GM21529 (cell line): Measurements from ENCODE around the gene CLK4.

Experiments used
- ATAC-seq: cut with Tn5 transposase; IDR thresholded peaks from one replicate; pipeline ENCODE4 v1.9.1; 2021; ENCODE audit not compliant: unreplicated experiment

Gene CLK4

DNA sequence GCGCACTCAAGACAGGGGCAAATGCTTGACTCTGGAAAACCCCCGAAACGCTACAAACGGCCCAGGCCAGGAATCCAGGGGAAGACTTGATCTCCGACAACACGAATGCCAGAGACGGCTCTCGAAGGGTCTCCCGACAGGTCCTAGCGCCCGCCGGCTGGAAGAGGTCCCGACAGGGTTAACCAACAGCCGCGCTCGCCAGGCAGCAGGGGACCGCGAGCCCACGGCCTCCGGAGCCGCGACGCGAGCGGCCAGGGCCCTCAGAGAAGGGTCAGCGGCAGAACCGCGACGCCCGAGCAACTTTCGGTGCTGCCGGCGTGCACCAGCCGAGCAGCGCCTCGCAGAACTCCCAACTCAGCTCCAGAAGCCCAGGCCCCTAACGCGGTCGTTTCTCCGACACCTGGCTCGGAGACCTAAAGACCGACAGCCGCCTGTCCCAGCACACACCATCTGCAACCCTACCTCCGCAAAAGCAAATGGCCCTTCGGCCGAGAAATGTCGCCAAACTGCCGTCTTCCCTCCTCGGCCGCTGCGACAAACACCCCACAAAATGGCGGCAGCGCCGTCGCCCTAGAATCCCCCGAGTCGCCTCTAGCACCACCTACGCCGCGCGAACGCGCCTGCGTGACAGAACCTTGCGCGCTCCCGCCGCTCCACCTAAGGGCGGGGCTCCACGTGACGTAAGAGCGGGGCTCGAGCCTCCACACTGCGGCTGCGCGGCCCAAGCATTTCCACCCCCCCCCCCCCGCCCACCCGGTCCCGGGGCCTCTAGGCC is at the start of gene CLK4:
TSS of gene CLK4 (minus strand) at position 567 of the 775 bp plus-strand sequence. CDS start 3,634 bp downstream, outside the sequence.
- ATAC-seq: peak; percentile 77

DNA sequence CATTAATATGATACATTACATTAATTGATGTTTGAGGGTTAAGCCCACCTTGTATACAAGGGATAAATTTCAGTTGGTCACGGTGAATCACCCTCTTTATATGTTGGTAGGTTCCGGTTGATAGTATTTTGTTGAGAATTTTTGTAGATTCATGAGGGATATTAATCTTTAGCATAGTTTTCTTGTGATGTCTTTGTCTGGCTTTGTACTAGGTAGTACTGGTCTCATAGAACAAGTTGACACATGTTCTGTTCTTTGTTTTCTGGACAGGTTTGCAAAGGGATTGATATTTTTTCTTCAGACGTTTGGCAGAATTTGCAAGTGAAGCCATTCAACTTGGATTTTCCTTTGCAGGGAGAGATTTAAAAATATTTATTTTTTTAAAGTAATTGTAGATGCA is 49.1 kb upstream of the CLK4 start:
- ATAC-seq: no peak

DNA sequence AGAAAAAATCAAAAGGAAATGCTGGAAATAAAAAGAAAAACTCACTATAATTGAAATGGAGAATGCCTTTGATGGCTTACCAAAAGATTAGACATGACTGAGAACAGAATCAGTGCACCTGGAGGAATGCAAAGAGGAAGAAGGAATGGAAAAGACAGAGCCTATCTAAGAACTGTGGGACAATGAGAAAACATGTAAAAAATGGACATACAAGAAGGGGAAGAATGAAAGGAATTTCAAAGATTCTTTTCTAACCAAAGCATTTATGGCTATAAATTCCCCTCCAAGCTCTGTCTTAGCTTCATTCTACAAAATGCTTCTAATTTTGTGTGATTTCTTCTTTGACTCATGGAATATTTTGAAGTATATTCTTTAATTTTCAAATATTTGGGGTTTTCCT is 47.5 kb upstream of the CLK4 start:
- ATAC-seq: no peak

DNA sequence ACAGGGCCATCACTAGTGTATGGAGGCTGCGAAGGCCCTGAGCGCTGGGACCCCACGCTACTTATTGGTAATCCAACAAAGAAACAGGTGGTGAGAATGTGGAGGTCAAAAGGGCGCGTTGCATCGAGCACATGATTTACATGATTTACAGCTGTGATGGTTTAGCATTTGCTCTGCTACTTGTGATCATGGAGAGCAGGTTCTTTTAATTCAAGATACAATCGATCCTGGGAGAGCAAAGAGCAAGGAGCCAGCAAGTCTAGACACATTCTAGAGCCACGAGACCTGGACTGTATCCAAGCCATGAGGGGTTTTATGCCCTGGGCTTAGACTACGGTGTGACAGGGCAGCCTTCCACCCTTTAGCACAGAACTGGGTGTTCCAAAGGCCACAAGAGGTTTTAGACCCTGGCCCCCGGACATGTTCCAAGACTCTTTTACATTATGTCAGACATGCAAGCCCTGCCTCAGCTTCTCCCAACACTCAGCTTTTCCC is 47.0 kb upstream of the CLK4 start:
- no peak for ATAC-seq

DNA sequence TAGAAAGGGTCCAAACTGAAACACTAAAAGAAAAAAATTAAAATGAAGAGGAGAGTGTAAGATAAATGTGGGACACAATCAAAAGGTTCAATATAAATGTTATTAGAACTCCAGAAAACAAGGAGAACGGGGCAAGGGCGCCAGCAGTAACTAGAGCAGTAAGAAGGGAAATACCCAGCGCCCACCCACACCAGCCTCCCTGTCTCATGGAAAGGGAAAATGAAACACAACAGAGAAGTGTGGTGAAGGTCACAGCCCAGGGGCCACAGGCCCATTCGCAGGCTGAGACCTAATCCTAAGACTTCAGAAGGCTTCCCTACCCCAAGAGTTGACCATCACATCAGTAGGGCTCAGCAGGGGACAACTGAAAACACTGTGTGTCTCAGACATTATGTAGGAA is 45.8 kb upstream of the CLK4 start:
- ATAC-seq: no peak

DNA sequence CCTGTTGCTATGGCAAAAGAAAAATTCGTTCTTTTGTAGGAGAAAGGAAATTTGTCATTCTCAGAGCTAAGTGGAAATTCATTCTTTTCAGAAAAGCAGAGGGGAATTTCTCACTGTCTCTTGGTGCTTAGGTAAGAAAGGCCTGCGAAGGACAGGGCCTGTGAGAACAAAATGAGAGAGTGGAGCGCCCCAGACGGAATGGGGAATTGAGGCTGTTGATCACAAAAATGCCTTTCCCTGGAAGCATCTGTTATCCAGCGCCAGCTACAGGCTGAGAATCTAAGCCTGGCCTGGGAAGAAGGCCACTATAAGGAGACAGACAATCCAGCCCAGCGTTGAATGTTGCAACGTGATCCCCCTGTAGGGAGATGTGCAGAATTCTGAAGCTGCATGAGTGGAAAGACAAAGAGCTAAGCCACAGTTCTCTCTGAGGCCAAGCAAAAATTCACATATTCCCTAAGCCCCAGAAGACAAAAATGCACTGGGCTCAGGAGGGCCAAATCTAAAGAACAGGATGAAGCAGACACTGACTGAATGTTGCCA is 44.8 kb upstream of the CLK4 start:
- ATAC-seq: no peak

DNA sequence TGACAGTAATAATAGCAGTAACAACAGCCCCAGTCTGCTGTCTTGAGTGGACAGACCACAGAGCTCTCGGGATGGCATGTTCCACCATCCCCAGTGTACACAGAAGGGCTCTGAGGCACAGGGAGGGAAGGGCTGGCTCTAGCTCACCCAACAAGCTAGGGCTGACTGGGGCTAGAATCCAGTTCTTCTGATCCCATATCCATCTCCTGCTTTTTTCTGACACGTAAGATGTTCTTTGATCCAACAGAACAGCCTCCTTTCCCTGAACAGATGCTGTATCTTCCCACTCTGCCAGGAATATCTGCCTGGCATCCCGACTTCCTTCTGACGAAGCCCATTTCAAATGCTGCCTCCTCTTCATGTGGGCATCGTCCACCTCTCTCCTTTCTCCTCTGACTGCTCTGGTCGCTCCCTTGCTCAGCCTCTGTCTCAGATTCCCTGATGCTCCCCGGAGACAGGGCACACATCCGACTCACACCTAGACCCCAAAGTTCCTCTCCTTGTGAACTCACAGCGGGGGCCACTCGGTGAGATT is 43.6 kb upstream of the CLK4 start:
- no peak for ATAC-seq

DNA sequence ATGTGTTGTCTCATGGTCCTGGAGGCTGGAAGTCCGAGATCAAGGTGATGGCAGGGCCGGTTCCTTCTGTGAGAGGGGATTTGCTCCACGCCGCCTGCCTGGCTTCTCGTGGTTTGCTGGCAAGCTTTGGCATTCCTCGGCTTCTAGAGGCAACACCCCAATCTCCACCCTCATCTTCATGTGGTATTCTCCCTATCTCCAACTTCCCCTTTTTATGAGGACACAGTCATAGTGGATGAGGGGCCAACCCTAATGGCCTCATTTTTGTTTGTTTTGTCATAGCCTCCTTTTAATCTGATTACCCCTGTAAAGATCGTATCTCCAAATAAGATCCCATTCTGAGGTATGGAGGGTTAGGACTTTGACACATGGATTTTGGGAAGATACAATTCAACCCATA is 41.7 kb upstream of the CLK4 start:
- no peak for ATAC-seq

DNA sequence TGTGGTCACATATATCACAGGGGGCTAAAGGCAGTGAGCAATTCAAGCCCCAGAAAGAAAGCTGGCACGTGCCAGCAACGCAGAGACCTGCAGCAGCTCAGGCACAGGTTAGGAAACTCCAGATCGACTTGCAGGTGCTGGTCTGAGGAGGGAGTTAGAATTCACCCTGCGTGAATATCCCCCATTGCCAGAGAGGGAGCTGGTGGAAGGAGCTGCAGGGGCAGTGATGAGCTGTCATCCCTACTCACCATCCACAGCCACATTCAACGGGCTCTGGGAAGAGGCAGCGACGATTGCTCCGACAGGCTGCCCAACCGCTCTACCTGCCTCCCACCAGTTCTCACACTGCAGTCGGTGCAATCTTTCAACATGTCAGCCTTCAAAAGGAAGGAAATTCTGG is 40.8 kb upstream of the CLK4 start:
- no peak for ATAC-seq

DNA sequence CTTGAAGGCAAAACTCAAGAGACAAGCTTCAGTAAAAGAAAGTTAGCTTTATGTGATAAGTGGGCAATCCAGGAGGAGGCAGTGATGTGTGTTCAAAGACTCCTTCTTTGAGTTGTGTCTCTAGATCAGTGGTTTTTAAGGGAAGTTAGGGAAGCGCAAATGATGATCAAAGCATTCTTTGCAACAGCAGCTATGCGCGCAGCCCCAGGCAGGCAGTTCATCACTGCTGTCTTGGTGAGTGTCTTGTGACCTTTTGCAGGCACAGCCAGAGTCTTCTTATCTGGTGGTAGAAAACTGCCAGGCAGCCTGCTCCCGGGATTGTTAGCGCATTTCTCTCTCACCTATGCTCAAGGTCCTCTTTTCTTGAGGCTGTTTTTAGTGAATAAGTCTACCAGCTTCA is 40.3 kb upstream of the CLK4 start:
- no peak for ATAC-seq

DNA sequence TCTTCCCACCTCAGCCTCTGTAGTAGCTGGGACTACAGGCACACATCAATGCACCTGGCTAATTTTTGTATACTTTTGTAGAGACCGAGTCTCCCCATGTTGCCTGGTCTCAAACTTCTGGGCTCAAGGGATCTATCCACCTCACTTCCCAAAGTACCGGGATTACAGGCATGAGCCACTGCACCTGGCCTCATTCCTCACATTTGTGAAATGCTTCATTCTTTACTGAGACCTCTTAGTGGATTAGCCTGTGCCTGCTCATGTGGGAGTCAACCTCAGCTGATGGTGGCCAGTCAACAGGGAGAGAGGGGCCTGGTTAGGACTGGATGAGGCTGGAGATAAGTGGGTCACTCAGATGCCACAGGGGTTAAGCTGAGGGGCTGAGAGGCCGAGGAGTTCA is 37.3 kb upstream of the CLK4 start:
- ATAC-seq: no peak

DNA sequence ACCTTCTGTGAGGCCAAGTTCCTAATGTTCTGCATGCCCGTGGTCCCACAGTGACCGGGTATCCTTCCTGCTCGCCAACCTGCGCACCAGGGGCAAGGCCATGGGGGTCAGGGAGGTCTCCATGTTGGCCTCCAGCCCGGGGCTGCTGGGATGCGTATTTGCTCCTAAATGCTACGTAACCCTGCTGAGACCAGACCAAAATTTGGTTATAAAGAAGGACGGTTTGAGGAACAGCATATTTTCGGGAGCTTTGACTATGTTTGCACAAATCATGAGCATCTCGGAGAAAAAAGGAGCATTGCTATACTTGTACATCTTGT is 35.7 kb upstream of the CLK4 start:
- no peak for ATAC-seq

DNA sequence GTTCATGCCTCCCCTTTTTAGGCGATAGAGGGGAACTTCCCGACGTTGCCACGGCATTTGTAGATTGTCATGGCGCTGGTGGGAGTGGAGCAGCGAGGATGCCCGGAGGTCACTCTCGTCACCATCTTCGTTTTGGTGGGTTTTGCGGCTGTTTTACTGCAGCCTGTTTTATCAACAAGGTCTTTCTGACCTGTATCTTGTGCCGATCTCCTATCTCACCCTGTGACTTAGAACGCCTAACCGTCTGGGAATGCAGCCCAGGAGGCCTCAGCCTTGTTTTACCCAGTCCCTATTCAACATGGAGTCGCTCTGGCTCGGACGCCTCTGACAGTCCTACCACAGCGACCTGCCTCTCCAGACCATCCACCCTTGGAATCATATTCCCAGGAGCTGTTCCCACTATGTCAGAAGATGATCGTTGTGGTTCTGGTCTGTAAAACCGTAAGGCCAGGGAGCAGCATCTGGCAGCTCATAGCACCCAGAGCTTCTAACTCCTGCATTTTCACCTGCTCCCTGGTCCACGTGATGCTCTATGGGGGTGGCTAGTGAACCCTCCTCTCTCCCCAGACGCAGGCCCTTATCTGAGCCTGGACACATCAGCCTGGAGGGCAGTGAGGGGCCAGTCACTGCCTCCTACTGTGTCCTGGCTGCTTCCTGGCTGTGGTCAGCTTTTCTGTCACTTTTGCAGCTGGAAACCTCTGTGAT is 35.1 kb upstream of the CLK4 start:
- ATAC-seq: no peak

DNA sequence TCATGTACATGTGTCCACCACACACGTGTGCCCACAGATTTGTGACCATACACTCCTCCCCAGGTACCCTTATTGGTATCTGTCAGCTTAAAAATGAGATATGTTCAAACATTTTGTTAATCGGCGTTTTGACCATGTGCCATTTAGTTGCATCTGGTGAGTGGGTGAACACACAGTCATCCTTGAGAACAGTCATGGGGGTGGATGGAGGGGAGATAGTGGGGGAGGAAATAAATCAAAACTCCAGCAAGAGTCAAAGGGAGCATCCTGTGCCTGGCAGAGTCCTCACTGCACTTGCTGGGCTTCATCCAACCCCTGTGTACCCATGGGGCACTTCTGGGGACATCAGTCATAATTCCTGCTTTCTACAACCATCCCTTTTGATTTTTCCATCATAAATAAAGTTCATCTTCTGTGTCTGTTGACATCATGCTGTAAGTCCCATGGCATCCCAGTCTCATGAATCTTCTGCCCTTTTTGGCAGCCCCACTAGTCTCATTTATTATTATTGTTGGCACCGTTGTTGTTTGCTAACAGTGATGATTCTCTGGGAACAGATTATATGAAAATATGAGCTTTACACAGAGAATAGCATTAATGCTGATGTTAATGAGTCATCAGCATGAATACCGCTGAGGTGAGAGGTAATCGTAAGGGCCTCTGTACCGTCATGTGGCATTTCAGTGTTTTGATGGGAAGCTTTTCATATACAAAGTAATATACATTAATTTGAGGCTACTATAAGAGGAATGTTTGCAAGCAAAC is 24.4 kb upstream of the CLK4 start:
- ATAC-seq: no peak

DNA sequence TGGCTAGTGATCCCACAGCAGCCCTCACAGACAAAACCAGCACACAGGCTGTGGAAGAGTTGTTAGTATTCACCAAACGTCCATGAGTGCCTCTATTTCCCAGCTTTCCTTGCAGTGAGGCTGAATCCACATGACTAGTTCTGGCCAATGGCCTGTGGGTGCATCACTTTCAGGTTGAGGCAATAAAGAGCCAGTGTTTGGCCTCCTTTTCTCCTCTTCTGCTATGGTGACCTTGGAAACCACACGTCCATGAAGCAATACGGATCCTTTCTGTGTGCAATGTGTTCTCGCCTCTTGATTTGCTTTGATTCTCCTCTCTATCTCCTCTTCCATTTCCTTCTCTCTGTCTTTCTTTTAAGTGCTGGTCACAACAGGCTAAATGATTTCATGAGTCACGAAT is 23.4 kb upstream of the CLK4 start:
- no peak for ATAC-seq

DNA sequence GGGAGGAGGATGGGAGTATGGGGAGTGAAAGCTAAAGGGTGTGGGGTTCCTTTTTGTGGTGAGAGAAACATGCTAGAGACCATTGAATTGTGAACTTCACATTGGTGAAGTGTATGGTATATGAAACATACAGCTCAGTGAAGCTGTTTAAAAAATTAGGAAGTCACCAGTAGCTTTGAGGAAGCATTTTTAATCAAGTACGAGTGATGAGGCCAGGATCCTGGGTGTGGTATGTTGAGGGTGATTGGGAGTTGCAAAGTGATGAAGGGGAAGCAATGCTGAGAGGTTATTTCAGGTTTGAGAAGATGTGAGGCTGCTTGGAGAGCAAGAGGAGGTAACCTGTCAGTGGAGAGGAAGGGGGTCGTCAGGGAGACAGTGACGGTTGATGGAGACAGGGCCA is 22.7 kb upstream of the CLK4 start:
- ATAC-seq: no peak

DNA sequence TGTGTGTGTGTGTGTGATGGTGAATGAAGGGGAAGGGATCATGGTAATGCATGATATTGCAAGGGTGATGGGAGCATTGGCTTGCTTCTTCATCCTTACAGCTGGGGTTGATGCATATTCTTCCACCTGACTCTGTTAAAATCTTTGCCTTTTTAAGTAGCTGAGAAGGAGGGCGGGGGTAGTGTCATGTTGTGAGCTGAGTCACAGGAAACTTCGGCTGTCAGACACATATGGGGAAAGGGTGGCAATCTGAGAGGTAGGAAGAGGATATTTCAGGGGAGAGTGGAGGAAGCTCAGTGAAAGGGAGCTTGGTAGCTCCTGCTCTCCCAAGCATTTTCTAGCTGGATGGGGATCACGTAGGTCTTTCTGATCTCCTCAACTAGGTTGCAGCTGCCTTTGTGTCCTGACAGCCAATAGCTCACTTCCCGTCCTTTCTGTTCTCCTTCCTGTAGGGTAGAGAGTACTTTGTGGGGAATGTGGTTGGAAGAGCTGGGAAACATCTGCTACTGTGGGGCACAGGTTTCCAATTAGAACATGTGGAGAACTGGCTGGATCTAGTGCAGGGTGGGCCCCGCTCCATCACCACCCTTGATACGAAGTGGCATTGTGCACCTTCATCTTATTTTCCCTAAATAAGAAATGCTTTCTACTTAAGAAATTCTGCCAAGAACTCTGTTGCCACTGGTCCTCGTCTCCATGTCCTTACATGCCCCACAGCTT is 18.1 kb upstream of the CLK4 start:
- no peak for ATAC-seq

DNA sequence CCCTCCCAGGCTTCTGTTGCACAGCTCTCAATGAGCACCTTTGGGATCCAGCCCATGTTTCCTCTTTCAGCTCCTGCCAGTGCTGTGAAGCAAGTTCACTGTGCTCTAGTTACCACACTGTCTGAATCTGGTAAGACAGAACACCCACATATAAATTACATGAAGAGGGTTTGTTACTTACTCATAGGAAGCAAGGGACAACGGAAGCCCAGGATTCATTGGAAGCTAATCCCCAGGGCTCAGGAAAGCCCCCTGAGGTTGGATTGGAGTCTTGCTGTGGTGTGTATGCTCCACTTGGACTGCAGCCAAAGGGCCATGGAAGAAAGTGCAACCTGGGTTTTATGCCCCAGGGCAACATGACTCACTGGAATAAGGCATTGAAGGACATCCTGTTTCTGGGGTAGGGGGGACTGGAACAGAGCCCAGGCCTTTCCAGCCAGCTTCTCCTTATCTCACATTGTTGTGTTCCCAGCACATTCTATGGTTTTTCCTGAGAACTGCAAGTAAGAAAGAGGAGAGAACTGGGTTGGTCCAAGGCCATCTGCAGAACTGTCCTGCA is 15.6 kb upstream of the CLK4 start:
- no peak for ATAC-seq

DNA sequence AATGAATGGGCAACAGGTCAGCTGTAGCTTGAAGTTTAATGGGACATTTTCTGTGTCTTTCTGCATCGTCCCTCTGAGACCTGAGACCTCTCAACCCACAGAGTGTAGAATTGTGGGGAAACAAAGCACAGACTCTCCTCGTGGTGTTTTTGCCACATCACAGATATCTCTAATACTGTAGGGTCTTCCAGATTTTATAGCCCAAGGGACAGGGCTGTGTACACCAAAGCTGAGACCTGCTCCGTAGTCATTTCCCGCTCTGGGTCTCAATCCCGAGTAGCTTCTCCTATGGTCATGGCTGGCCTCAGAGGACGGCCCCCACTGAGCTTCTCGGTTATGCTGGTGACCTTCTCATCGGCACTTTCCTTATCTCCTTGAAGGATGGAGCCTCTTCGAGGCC is 14.9 kb upstream of the CLK4 start:
- ATAC-seq: no peak

DNA sequence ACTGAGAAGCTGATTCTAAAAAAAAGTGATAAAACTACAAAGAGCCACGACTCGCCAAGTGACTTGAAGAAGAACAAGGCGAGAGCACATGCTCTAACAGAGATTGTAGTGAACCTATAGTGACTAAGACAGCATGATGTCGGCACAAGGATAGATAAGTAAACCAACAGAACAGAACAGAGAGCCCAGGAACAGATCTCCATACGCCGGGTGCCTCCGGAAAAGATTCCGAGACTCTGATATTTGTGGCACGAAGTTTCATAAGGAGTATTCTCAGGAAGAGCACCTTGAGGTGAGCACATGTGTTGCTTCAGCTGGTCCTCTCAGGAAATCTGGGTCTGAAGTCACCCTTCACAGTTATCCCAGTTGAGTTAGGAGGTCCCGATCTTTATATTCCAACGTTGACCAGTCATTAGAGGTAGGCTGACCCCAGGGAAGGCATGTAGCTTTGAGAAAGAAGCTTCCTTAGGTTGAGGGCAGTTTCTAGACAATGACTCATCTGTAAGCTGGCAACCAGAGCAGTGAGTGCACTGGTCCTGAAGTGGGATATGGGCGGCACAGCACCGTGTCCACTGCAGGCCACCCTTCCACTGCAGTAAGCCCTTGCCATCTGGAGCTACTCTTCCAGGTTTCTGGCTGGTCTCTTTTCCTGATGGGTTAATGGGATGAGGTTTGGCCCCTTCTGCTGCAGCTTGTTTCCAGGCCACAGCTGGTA is 13.6 kb upstream of the CLK4 start:
- no peak for ATAC-seq
